ENCODE measurements around the gene JAKMIP2. TPM values are rescaled to one million over a fixed set of nuclear protein-coding genes. Genes with fewer than 3 reads are reported as not detected.

The JAKMIP2 gene
- polyA plus RNA-seq, 1 of the 3 experiments (the other 2 are of a cell fraction): 2.1 TPM

- Histone ChIP-seq H3K27ac (ENCODE audit: low read depth in 2 of 2, low read length in 1 of 2) (no peak overlapping the region), H3K36me3 (replicated peaks in 1 of 2; ENCODE audit: control insufficient read depth in 1 of 2, insufficient read depth in 2 of 2, low read length in 1 of 2) (no peaks in the 10 kb centered on the region), H3K79me2 (ENCODE audit: insufficient read depth) (no peaks in the 10 kb centered on the region), H3K4me2 (no peak overlapping the region), H3K9ac (no peak overlapping the region), H3K9me3 (no peaks in the 10 kb centered on the region), H3K4me3 (ENCODE audit: low read depth in 2 of 2, low read length in 1 of 2) (no peak overlapping the region), H4K20me1 (ENCODE audit: insufficient read depth) (no peaks in the 10 kb centered on the region), H3K4me1 (ENCODE audit: control insufficient read depth in 1 of 2, insufficient read depth in 2 of 2, low read depth in 1 of 2, low read length in 1 of 2) (peaks cover 0 to 6% of the 10 kb centered on the region in 2 experiments; a peak in 1 of 4 replicates), H3K9me2 (no peaks in the 10 kb centered on the region), H3K27me3 (ENCODE audit: insufficient read depth) (no peaks in the 10 kb centered on the region), H3F3A (replicated peaks; ENCODE audit: insufficient read depth) (no peaks in the 10 kb centered on the region), H2AFZ (ENCODE audit: low read depth) (no peak overlapping the region)
- DNase-seq: no peak
- WGBS (ENCODE audit: low lambda C conversion rate): 37% methylated on average over 1 of the region's 1 CpG
- ChIA-PET POLR2A (no interaction called here), CTCF (no interaction called here)
- no peak for TF ChIP-seq REST (IDR thresholded peaks at IDR 0.05; ENCODE audit: low read depth, low read length)
- TF ChIP-seq GATA2 (CRISPR knock-in tag; IDR thresholded peaks at IDR 0.05): no peak
- TF ChIP-seq CHD2 (IDR thresholded peaks at IDR 0.05; ENCODE audit: low read length, partially characterized antibody): no peak
- no peak for TF ChIP-seq MEF2A (IDR thresholded peaks at IDR 0.05; ENCODE audit: borderline replicate concordance, low read depth)
- TF ChIP-seq CTCF (IDR thresholded peaks at IDR 0.05): no peak
- TF ChIP-seq ELF1 (IDR thresholded peaks at IDR 0.05): no peak
- TF ChIP-seq TAF1 (IDR thresholded peaks at IDR 0.05; ENCODE audit: borderline replicate concordance, low read depth, low read length): no peak
- no peak for TF ChIP-seq USF1 (IDR thresholded peaks at IDR 0.05; ENCODE audit: borderline replicate concordance, low read depth)
- no peak for TF ChIP-seq RAD21 (IDR thresholded peaks at IDR 0.05; ENCODE audit: low read length)
- no peak for TF ChIP-seq YY1 (IDR thresholded peaks at IDR 0.05; ENCODE audit: low read depth)
- TF ChIP-seq RFX5 (IDR thresholded peaks at IDR 0.05; ENCODE audit: low read length): no peak
- TF ChIP-seq USF2 (IDR thresholded peaks at IDR 0.05; ENCODE audit: borderline replicate concordance, low read depth, low read length): no peak
- no peak for TF ChIP-seq GABPA (IDR thresholded peaks at IDR 0.05; ENCODE audit: low read depth)
- TF ChIP-seq TCF12 (IDR thresholded peaks at IDR 0.05): no peak
- no peak for TF ChIP-seq FOSL2 (IDR thresholded peaks at IDR 0.05; ENCODE audit: borderline replicate concordance, low read depth)
- TF ChIP-seq SMC3 (IDR thresholded peaks at IDR 0.05; ENCODE audit: low read depth, low read length): no peak
- no peak for TF ChIP-seq EZH2phosphoT487 (IDR thresholded peaks at IDR 0.05; ENCODE audit: borderline replicate concordance, low read depth)
- no peak for TF ChIP-seq FOXJ3 (CRISPR knock-in tag; IDR thresholded peaks at IDR 0.05)
Measured at GRCh38 chr5:147759441-147759840, 23.1 kb downstream of the JAKMIP2 start.
